ENCODE measurements around the gene GATAD2B.

- no peak for TF ChIP-seq CTCF (IDR thresholded peaks at IDR 0.05; ENCODE audit: extremely low read depth in 1 of 2, insufficient read depth in 1 of 2, low read depth in 1 of 2, low read length in 2 of 2)
- no peak for TF ChIP-seq EZH2 (IDR thresholded peaks at IDR 0.05; ENCODE audit: borderline replicate concordance, low read depth, low read length, severe bottlenecking)
- TF ChIP-seq POLR2A (IDR thresholded peaks at IDR 0.05; ENCODE audit: low read depth, low read length): no peak
- TF ChIP-seq MAX (IDR thresholded peaks at IDR 0.05; ENCODE audit: insufficient read depth, insufficient read length): no peak
- no peak for TF ChIP-seq POLR2AphosphoS5 (IDR thresholded peaks at IDR 0.05; ENCODE audit: insufficient read depth, low read depth, low read length)
- no peak for TF ChIP-seq MYC (IDR thresholded peaks at IDR 0.05; ENCODE audit: low read depth, low read length)
- no peak for TF ChIP-seq FOS (IDR thresholded peaks at IDR 0.05; ENCODE audit: borderline replicate concordance, insufficient read depth, low read length)
- no peak for TF ChIP-seq GATA2 (IDR thresholded peaks at IDR 0.05; ENCODE audit: insufficient read depth, insufficient read length, low read depth, low read length)
Measured at GRCh38 chr1:153954826-153955225, 32.1 kb upstream of the GATAD2B start.

Data from endothelial cell of umbilical vein (primary cell).